HepG2 (cell line): ENCODE results near the gene SNAPC4. TPM values are rescaled to one million over a fixed set of nuclear protein-coding genes. Genes with fewer than 3 reads are reported as not detected.

Experiments used
- ARID5B ChIP-seq: IDR thresholded peaks from 2 replicates; pipeline ENCODE4 v1.4.0; 2020; ENCODE audit warnings: mild to moderate bottlenecking, missing genetic modification reagents
- ASH2L ChIP-seq: fragments of 300-600, 200-600 bp; sonication (generic); IDR thresholded peaks from 2 replicates; pipeline ENCODE4 v1.7.0; 2017; ENCODE audit warnings: low read depth, mild to moderate bottlenecking, moderate library complexity, mixed read lengths, low read length; ENCODE audit not compliant: insufficient read length
- BHLHE40 ChIP-seq: IDR thresholded peaks from 2 replicates; pipeline ENCODE4 v1.6.1; 2011; ENCODE audit warnings: low read length, improper control_type of control experiment
- CHCHD3 ChIP-seq: sonication (generic); formaldehyde crosslinking; IDR thresholded peaks from 2 replicates; pipeline ENCODE4 v1.8.0; 2022; ENCODE audit warnings: mild to moderate bottlenecking, missing genetic modification reagents, moderate library complexity
- FOXA1 ChIP-seq, 2 experiments: fragments of 450-650 bp in 1 of 2; sonication (generic) in 1 of 2; formaldehyde crosslinking in 1 of 2; IDR thresholded peaks; 2 replicates each; pipeline versions ENCODE4 v1.4.0 to v1.6.1; 2016 to 2020; ENCODE audit warnings: missing genetic modification reagents in 1 of 2
- GATAD2A ChIP-seq: IDR thresholded peaks from 2 replicates; pipeline ENCODE4 v1.6.1; 2016
- HIVEP1 ChIP-seq: sonication (generic); formaldehyde crosslinking; IDR thresholded peaks from 2 replicates; pipeline ENCODE4 v1.4.0; 2020; ENCODE audit warnings: mild to moderate bottlenecking, missing genetic modification reagents
- HNRNPL ChIP-seq: fragments of 200-400 bp; formaldehyde crosslinking; IDR thresholded peaks from 2 replicates; pipeline ENCODE4 v1.6.1; 2017; ENCODE audit warnings: mild to moderate bottlenecking, low read depth, low read length
- MAX ChIP-seq: IDR thresholded peaks from 2 replicates; pipeline ENCODE4 v1.6.1; 2012; ENCODE audit warnings: inconsistent platforms
- MTF1 ChIP-seq: sonication (generic); formaldehyde crosslinking; IDR thresholded peaks from 2 replicates; pipeline ENCODE4 v1.5.0; 2020; ENCODE audit warnings: missing genetic modification reagents
- NFE2L2 ChIP-seq: fragments of 150-350 bp; IDR thresholded peaks from 2 replicates; pipeline ENCODE4 v1.6.1; 2014; ENCODE audit warnings: low read length
- PLRG1 ChIP-seq: fragments of 450-650 bp; conservative IDR thresholded peaks from 2 replicates; pipeline ENCODE4 v1.6.1; 2016
- SAP130 ChIP-seq: IDR thresholded peaks from 2 replicates; pipeline ENCODE4 v1.6.1; 2016; ENCODE audit warnings: low read depth
- SKIL ChIP-seq: sonication (generic); formaldehyde crosslinking; IDR thresholded peaks from 2 replicates; pipeline ENCODE4 v1.8.0; 2022; ENCODE audit warnings: missing genetic modification reagents, mild to moderate bottlenecking, moderate library complexity, borderline replicate concordance
- SP5 ChIP-seq: IDR thresholded peaks from 2 replicates; pipeline ENCODE4 v1.6.1; 2016; ENCODE audit warnings: low read depth, borderline replicate concordance
- XRCC5 ChIP-seq: fragments of 200-400 bp; formaldehyde crosslinking; optimal IDR thresholded peaks from 2 replicates; pipeline ENCODE3; 2017; ENCODE audit warnings: mild to moderate bottlenecking, low read length
- ZBTB43 ChIP-seq: sonication (generic); formaldehyde crosslinking; conservative IDR thresholded peaks from 2 replicates; pipeline ENCODE4 v1.4.0; 2020; ENCODE audit warnings: missing genetic modification reagents
- ZFX ChIP-seq: sonication (generic); formaldehyde crosslinking; IDR thresholded peaks from 2 replicates; pipeline ENCODE4 v1.4.0; 2020; ENCODE audit warnings: mild to moderate bottlenecking, low read depth, missing genetic modification reagents, moderate library complexity
- ZNF850 ChIP-seq: sonication (generic); formaldehyde crosslinking; conservative IDR thresholded peaks from 2 replicates; pipeline ENCODE4 v1.9.0; 2021; ENCODE audit warnings: mild to moderate bottlenecking, missing genetic modification reagents
- ZNF878 ChIP-seq: sonication (generic); formaldehyde crosslinking; IDR thresholded peaks from 2 replicates; pipeline ENCODE4 v1.8.1; 2023; ENCODE audit warnings: mild to moderate bottlenecking, missing genetic modification reagents, moderate library complexity
- ZSCAN25 ChIP-seq: sonication (generic); formaldehyde crosslinking; IDR thresholded peaks from 2 replicates; pipeline ENCODE4 v1.8.0; 2022; ENCODE audit warnings: mild to moderate bottlenecking, missing genetic modification reagents
- polyA plus RNA-seq, 8 experiments: library from polyadenylated mRNA; depleted of rRNA in 3 of 8; stranded (reverse) in 7 of 8; unstranded in 1 of 8; fragments of >200 nt; fragmentation: Illumina TruSeq in 4 of 8; extraction: Trizol in 4 of 8; gene quantifications; 2 replicates each; pipeline versions ENCODE4 v1.2.1 to v1.2.3, GENCODE V29; 2011 to 2016; ENCODE audit warnings: low read depth in 4 of 8, missing spikeins in 1 of 8, mixed read lengths in 1 of 8; ENCODE audit not compliant: insufficient read depth in 1 of 8
- total RNA-seq, 5 experiments: library from RNA; depleted of rRNA; stranded (reverse); fragments of >200 nt; fragmentation: Illumina TruSeq; extraction: Trizol; gene quantifications; 2 replicates each; pipeline ENCODE4 v1.2.3, GENCODE V29; 2016; ENCODE audit warnings: low read depth in 1 of 5

The SNAPC4 gene
- total and polyA plus RNA-seq, 2 of the 13 experiments (the other 11 are each of a cell fraction or from before 2014, with no cell fraction given), result 2.0 to 6.0 TPM

- 0 out of 2 replicates have a peak, but pooled peaks have one; percentile 45 for TF ChIP-seq MAX
- peak; percentile 25; the same call in 1 of the 2 replicates for TF ChIP-seq ZFX (CRISPR knock-in tag)
- no peak for TF ChIP-seq ARID5B (CRISPR knock-in tag)
- no peak for TF ChIP-seq ASH2L
- no peak for TF ChIP-seq FOXA1 (IDR thresholded peaks at IDR 0.05)
- peak; percentile 40; the same call in 1 of the 2 replicates for TF ChIP-seq FOXA1 (CRISPR knock-in tag; IDR thresholded peaks at IDR 0.05)
- TF ChIP-seq SAP130 (CRISPR knock-in tag), result peak; percentile 60
- no peak for TF ChIP-seq ZNF850 (CRISPR knock-in tag)
- TF ChIP-seq SKIL (CRISPR knock-in tag), result no peak
- no peak for TF ChIP-seq ZSCAN25 (CRISPR knock-in tag)
- peak; percentile 88 for TF ChIP-seq HNRNPL
- no peak for TF ChIP-seq NFE2L2
- no peak for TF ChIP-seq CHCHD3 (CRISPR knock-in tag)
- TF ChIP-seq MTF1 (CRISPR knock-in tag), result no peak
- TF ChIP-seq SP5 (CRISPR knock-in tag), result 0 out of 2 replicates have a peak, but pooled peaks have one; percentile 29
- TF ChIP-seq XRCC5, result peak; percentile 17
- TF ChIP-seq ZNF878 (CRISPR knock-in tag), result no peak
- no peak for TF ChIP-seq PLRG1
- peak; percentile 44 for TF ChIP-seq BHLHE40
- 0 out of 2 replicates have a peak, but pooled peaks have one; percentile 19 for TF ChIP-seq GATAD2A (CRISPR knock-in tag)
- TF ChIP-seq HIVEP1 (CRISPR knock-in tag), result no peak
- TF ChIP-seq ZBTB43, result peak; percentile 61; the same call in 1 of the 2 replicates
Observed at GRCh38 chr9:136352682-136353081, 47.3 kb downstream of the SNAPC4 start (continued).
